GM12801 (cell line): ENCODE measurements around the gene MTG2.

Experiments used
- TF ChIP-seq, protein P1 (sequence below): IDR thresholded peaks from one replicate; pipeline ENCODE4 v1.5.1; 2011; ENCODE audit warnings: control low read depth; ENCODE audit not compliant: insufficient read length; ENCODE audit errors: extremely low read depth

The MTG2 gene

DNA sequence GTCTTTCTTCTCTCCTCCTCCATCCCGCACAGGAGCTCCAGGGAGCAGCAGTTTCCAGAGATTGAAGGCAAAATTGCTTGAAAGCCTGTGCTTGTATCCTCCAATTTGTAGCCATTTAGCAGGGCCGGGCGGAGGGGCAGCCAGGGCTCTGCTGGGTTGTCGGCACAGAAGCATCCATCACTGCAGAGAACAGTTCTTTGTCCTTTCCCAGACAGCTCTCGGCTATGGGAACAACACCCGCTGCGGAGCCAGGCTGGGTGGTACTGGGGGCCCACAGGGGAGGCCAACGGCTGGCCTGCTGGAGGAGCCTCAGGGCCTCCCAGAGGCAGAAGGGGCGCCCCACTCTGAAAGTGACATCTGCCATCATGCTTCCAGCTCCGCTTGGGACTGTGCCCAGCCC is 29.5 kb downstream of the MTG2 start:
- TF ChIP-seq, protein P1, sequence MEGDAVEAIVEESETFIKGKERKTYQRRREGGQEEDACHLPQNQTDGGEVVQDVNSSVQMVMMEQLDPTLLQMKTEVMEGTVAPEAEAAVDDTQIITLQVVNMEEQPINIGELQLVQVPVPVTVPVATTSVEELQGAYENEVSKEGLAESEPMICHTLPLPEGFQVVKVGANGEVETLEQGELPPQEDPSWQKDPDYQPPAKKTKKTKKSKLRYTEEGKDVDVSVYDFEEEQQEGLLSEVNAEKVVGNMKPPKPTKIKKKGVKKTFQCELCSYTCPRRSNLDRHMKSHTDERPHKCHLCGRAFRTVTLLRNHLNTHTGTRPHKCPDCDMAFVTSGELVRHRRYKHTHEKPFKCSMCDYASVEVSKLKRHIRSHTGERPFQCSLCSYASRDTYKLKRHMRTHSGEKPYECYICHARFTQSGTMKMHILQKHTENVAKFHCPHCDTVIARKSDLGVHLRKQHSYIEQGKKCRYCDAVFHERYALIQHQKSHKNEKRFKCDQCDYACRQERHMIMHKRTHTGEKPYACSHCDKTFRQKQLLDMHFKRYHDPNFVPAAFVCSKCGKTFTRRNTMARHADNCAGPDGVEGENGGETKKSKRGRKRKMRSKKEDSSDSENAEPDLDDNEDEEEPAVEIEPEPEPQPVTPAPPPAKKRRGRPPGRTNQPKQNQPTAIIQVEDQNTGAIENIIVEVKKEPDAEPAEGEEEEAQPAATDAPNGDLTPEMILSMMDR, result no peak

DNA sequence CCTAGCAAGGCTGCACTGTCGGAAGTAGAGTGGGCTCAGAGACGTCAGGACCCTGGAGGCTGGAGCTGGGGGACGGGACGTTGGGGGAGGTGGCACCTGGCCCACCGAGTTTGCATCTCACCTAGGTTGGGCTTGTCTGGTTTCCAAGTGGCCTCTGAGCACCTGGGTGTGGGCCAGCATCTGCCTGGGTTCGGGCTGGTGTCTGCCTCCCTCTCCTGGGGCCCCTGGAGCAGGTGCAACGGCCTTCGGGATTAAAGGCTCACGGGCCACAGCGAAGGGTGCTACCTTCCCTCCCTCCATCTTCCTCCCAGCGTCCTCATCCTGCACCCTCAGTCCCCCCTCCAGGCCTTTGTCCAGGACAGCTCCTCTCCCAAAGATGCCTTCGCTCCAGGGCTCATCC is 31.2 kb downstream of the MTG2 start:
- TF ChIP-seq, protein P1, result no peak

DNA sequence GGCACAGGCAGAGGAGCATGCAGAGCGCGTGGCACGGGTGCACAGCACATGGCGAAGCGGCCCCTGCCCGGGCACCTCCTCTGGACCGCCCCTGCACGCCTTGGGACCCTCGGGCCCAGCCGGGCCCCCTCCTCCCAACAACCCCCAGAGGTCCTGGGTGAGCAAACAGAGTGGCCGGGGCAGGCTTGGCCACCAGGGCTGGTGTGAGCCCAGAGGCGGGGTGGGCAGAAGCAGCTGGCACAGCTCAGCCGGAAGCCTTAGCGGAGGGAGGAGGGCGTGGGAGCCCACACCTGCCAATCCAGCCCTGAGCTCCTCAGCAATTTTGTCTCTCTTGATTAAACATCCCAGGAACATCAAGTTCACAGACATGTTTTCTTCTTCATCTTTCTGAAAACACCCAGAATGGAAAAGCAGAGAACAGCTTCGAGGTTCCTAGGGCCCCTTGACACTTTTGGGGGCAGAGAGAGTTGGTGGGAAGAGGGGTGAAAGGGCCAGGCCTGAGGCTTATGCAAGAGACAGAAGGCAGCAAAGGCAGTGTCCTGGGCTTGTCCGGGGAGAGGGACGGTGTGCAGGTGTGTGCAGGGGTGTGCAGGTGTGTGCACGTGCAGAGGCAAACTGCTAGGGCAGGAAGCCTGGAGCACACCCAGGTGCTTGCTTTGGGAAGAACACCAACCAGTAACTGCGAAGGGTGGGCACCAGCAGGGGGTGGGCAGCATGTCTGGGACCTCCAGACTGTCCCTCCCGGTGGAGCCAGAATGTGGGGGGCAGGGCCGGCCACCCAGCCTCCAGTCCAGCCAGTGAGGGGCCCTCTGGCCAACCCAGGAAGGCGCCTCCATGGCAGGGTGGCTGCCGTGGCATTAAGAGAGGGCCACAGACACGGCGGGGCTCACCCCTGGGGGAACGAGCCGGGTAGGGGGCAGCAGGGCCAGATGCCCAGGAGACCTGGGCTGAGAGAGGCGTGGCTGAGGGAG is 32.5 kb downstream of the MTG2 start:
- TF ChIP-seq, protein P1, result no peak

DNA sequence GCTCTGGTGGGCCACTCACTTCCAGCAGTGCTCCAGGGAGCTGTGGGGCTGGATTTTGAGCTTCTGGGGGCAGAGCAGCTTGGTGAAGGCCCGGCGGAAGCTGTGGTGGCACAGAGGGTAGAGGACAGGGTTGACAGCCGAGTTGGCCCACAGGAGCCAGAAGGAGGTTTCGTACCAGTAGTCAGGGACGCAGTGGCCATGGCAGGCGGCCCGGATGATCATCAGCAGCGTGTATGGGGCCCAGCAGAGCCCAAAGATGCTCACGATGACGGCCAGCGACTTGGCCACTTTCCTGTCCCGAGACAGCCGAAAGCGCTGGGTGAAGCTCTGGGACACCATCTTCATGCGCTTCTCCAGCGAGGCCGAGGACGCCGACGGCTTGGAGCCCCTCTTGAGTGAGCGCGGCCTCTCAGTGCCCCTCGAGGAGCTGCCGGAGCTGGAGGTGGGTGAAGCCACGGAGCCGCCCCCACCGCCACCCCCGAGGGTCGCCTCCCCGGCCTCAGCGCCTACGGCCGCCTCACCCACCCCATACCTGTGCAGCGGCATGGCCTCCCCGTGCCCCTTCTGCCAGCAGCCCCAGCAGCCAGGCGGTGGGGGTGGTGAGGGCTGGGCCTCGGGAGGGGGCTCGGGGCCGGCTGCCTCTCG is 33.3 kb downstream of the MTG2 start:
- TF ChIP-seq, protein P1, result no peak

DNA sequence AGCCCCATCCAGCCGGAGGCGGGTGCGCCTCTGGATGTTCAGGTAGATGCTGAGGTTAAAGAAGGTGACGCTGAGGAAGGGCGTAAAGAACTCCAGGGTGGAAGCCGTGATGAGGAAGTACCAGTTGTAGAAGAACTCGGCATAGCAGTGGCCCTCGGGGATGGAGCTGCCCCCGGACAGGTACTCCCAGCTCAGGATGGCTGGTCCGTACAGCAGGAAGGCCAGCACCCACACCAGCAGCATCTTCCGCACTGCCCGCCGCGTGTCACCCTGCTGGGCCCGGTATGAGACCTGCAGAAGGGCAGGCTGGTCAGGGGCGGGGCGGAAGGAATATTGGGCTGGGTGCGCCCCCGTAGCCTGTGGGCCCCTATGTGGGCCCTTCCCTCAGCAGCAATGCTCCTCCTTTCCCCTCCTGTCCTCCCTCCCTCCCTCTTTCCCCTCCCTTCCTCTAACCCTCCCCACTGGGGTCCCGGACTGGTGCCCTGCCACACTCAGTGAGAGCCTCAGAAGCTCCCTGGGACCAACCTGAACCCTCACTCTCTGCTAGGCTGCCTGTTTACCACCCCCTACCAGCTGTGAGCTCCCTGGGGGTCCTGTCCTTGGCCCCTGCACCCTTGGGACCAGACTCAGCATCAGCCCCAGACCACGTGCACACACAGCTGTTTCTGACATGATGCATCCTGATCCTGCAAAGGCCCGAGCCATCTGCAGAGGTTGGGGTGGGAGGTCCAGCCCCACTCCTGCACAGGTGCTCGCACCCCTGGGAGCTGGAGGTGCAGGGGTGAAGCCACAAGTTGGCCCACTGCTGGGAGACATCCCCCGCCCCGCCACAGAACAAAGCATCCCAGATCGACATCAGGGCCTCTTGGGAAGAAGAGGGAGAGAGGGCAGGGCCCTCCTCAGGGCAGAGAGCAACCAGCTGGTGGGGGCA is 34.1 kb downstream of the MTG2 start:
- TF ChIP-seq, protein P1, result no peak

DNA sequence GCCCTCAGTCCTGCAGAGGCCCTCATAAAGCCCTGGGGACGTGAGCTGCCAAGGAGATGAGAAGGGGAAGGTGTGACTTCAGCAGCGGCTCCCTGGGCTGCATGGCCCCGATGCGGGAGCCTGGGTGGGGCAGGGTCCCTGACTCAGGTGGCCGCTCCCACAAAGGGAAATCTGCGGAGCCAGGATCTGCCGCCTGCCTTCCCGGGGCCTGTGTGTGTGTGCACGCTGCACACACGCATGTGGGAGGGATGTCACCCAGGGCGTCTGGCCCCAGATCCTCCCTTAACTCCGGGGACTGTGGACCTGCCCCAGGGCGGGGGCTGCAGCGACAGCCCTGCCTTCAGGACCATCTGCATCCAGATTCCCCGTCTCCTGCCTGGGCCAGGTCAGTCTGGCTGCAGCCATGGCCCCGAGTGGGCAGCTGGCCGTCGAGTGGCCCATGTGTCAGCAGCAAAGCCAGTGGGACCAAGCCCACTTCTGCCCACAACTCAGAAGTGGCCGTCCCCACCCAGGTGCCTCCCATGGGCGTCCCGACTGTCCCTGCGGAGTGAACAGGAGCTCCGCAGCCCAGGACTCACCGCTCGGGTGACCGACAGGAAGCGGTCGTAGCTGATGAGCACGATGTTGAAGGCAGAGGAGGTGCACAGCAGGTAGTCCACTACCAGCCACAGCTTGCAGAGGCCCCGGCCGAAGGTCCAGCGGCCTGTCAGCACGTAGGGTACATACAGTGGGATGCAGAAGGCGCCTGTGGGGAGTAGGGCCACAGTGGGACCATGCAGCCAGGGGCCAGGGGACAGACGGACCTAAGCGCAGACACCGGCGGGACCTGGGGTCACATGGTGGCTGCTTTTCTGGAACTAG is 35.3 kb downstream of the MTG2 start:
- TF ChIP-seq, protein P1, result no peak
